H9 (cell line): Measurements from ENCODE around the gene HOXC13. TPM values are rescaled to one million over a fixed set of nuclear protein-coding genes. Genes with fewer than 3 reads are reported as not detected.

Experiments used
- DNase-seq: peaks from one replicate; pipeline ENCODE4 v3.0.0-alpha.2; 2017
- H2AFZ ChIP-seq: one replicate; pipeline ENCODE4 v1.6.1; 2013; ENCODE audit warnings: mild to moderate bottlenecking, low read length, control low read depth, moderate library complexity
- H2AK5ac ChIP-seq: 2 replicates; pipeline ENCODE4 v1.6.1; 2013; ENCODE audit warnings: low read length, control low read depth, mixed read lengths; ENCODE audit not compliant: insufficient read length
- H2BK120ac ChIP-seq: one replicate; pipeline ENCODE4 v1.6.1; 2013; ENCODE audit warnings: low read depth, mild to moderate bottlenecking, low read length, control low read depth, inconsistent platforms; ENCODE audit not compliant: poor library complexity, severe bottlenecking
- H2BK12ac ChIP-seq: 2 replicates; pipeline ENCODE4 v1.6.1; 2013; ENCODE audit warnings: low read length, control low read depth, mixed read lengths, low read depth; ENCODE audit not compliant: insufficient read length
- H2BK15ac ChIP-seq: 2 replicates; pipeline ENCODE4 v1.6.1; 2013; ENCODE audit warnings: low read depth, low read length, control low read depth
- H2BK20ac ChIP-seq: one replicate; pipeline ENCODE4 v1.6.1; 2013; ENCODE audit warnings: low read depth, mild to moderate bottlenecking, low read length, control low read depth, inconsistent platforms; ENCODE audit not compliant: poor library complexity, severe bottlenecking
- H2BK5ac ChIP-seq: 2 replicates; pipeline ENCODE4 v1.6.1; 2013; ENCODE audit warnings: low read length, control low read depth, mixed read lengths; ENCODE audit not compliant: insufficient read length
- H3K14ac ChIP-seq: 2 replicates; pipeline ENCODE4 v1.6.1; 2013; ENCODE audit warnings: low read length, control low read depth; ENCODE audit not compliant: insufficient read depth
- H3K18ac ChIP-seq: 2 replicates; pipeline ENCODE4 v1.6.1; 2013; ENCODE audit warnings: low read depth, mild to moderate bottlenecking, mixed read lengths, low read length, control low read depth; ENCODE audit not compliant: insufficient read length
- H3K23ac ChIP-seq: 2 replicates; pipeline ENCODE4 v1.6.1; 2013; ENCODE audit warnings: low read length, control low read depth, mixed read lengths, low read depth; ENCODE audit not compliant: insufficient read length
- H3K23me2 ChIP-seq: 2 replicates; pipeline ENCODE4 v1.6.1; 2013; ENCODE audit warnings: low read depth, mild to moderate bottlenecking, mixed read lengths, low read length, control low read depth; ENCODE audit not compliant: insufficient read length, poor library complexity, severe bottlenecking
- H3K27ac ChIP-seq: 2 replicates; pipeline ENCODE4 v1.5.1; 2013; ENCODE audit warnings: low read length, control low read depth, mixed read lengths, low read depth; ENCODE audit not compliant: insufficient read length
- H3K27me3 ChIP-seq: 2 replicates; pipeline ENCODE4 v1.6.1; 2013; ENCODE audit warnings: low read length, control low read depth, inconsistent platforms; ENCODE audit not compliant: insufficient read depth
- H3K4ac ChIP-seq: 2 replicates; pipeline ENCODE4 v1.6.1; 2013; ENCODE audit warnings: low read depth, mild to moderate bottlenecking, control low read depth, inconsistent platforms, low read length, moderate library complexity
- H3K4me1 ChIP-seq: 2 replicates; pipeline ENCODE4 v1.6.1; 2013; ENCODE audit warnings: low read length, control low read depth, inconsistent platforms; ENCODE audit not compliant: insufficient read depth
- H3K4me2 ChIP-seq: 2 replicates; pipeline ENCODE4 v1.6.1; 2013; ENCODE audit warnings: low read length, control low read depth, mixed read lengths; ENCODE audit not compliant: insufficient read length, insufficient read depth
- H3K56ac ChIP-seq: 2 replicates; pipeline ENCODE4 v1.6.1; 2013; ENCODE audit warnings: low read depth, mild to moderate bottlenecking, mixed read lengths, low read length, control low read depth; ENCODE audit not compliant: insufficient read length
- H3K79me1 ChIP-seq: 2 replicates; pipeline ENCODE4 v1.6.1; 2013; ENCODE audit warnings: low read depth, mild to moderate bottlenecking, moderate library complexity, low read length, control low read depth, inconsistent platforms; ENCODE audit not compliant: insufficient read depth, poor library complexity, severe bottlenecking
- H3K79me2 ChIP-seq: 2 replicates; pipeline ENCODE4 v1.6.1; 2013; ENCODE audit warnings: low read length, control low read depth, inconsistent platforms; ENCODE audit not compliant: insufficient read depth
- H3K9ac ChIP-seq: 2 replicates; pipeline ENCODE4 v1.6.1; 2013; ENCODE audit warnings: low read length, control low read depth, mixed read lengths; ENCODE audit not compliant: insufficient read length; ENCODE audit errors: extremely low read depth
- H3K9me3 ChIP-seq: one replicate; pipeline ENCODE4 v1.6.1; 2013; ENCODE audit warnings: low read depth, low read length, inconsistent platforms; ENCODE audit not compliant: control insufficient read depth
- H3T11ph ChIP-seq: one replicate; pipeline ENCODE4 v1.6.1; 2013; ENCODE audit warnings: mild to moderate bottlenecking, low read length, control low read depth, inconsistent platforms
- H4K20me1 ChIP-seq: one replicate; pipeline ENCODE4 v1.6.1; 2013; ENCODE audit not compliant: control insufficient read depth, insufficient read length, insufficient read depth
- H4K5ac ChIP-seq: 2 replicates; pipeline ENCODE4 v1.6.1; 2013; ENCODE audit warnings: low read depth, mild to moderate bottlenecking, mixed read lengths, low read length, control low read depth; ENCODE audit not compliant: insufficient read length
- H4K8ac ChIP-seq: replicated peaks from 2 replicates; pipeline ENCODE4 v1.6.1; 2013; ENCODE audit warnings: low read length, control low read depth, mixed read lengths, low read depth; ENCODE audit not compliant: insufficient read length
- H4K91ac ChIP-seq: 2 replicates; pipeline ENCODE4 v1.6.1; 2013; ENCODE audit warnings: low read depth, mild to moderate bottlenecking, moderate library complexity, mixed read lengths, low read length, control low read depth; ENCODE audit not compliant: insufficient read length
- H3K27ac Mint-ChIP-seq, 3 experiments: 2 replicates in 2 of 3; 3 replicates in 1 of 3; pipeline ENCODE4 v1.8.0; 2020 to 2021; ENCODE audit warnings: mixed read lengths in 3 of 3, mild to moderate bottlenecking in 1 of 3, moderate library complexity in 1 of 3
- H3K27me3 Mint-ChIP-seq: 2 replicates; pipeline ENCODE4 v1.8.0; 2021; ENCODE audit warnings: low read depth, mild to moderate bottlenecking, moderate library complexity, mixed read lengths
- H3K36me3 Mint-ChIP-seq, 3 experiments: 2 replicates in 2 of 3; 3 replicates in 1 of 3; pipeline ENCODE4 v1.8.0; 2020 to 2021; ENCODE audit warnings: low read depth in 3 of 3, mixed read lengths in 3 of 3; ENCODE audit not compliant: insufficient read depth in 1 of 3
- H3K4me1 Mint-ChIP-seq, 2 experiments: 2 replicates each; pipeline ENCODE4 v1.8.0; 2020; ENCODE audit warnings: mixed read lengths in 2 of 2
- H3K4me3 Mint-ChIP-seq, 2 experiments: 2 replicates in 1 of 2; 3 replicates in 1 of 2; pipeline ENCODE4 v1.8.0; 2020 to 2021; ENCODE audit warnings: mild to moderate bottlenecking in 2 of 2, mixed read lengths in 2 of 2, moderate library complexity in 1 of 2
- H3K9me3 Mint-ChIP-seq, 2 experiments: 2 replicates in 1 of 2; 3 replicates in 1 of 2; pipeline ENCODE4 v1.8.0; 2020; ENCODE audit warnings: mild to moderate bottlenecking in 2 of 2, mixed read lengths in 2 of 2, moderate library complexity in 1 of 2
- CTCF ChIP-seq: fragments of 200-600 bp; sonication (generic); conservative IDR thresholded peaks from 3 replicates; pipeline ENCODE4 v1.8.0; 2021; ENCODE audit warnings: antibody characterized with exemption, mild to moderate bottlenecking
- WGBS: extraction: QIAGEN DNeasy Blood & Tissue Kit; methylation state at CpG from one replicate; pipeline ENCODE4 v1.1.7; 2013; ENCODE audit warnings: missing lambda C conversion rate, low lambda C conversion rate, mixed read lengths; ENCODE audit not compliant: insufficient read length; ENCODE audit errors: extremely low coverage; 5-methylcytosine and 5-hydroxymethylcytosine counted together
- total RNA-seq: library from RNA; stranded (reverse); gene quantifications from 2 replicates; pipeline ENCODE4 v1.2.1, GENCODE V29; 2021

HOXC13 gene
- total RNA-seq, 1 experiment from 2014 or later, result not detected

DNA sequence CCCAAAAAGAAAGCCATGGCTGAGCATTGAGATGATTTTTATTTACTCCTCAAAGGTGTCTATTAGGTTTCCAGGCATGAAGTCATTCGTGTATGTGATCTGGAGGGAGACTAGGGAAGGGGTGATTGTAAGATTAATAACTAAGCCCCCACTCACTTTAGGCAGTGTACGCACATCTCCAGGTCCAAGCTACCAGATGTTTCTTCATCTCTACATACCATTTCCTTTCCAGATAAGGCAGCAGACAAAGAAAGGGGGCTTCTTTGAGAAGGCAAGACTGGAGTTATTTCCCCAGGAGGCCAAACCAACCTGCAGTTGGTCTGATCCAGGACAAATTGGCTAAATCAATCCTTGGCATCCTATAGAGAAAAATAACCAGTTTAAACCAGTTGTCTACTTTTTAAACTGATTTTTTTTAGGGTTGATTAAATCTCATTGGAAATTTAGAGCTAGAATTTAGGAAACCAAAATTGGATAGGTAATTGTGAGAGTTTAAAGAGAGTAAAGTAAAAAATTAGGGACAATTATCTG lies 3.9 kb downstream of the HOXC13 start:
- no peak overlapping the region for H4K91ac ChIP-seq
- H4K8ac ChIP-seq, result no peak overlapping the region
- H2AFZ ChIP-seq, result no peak overlapping the region
- H2BK20ac ChIP-seq, result no peak overlapping the region
- no peaks in the 10 kb centered on the region for H4K20me1 ChIP-seq
- H3K4me2 ChIP-seq, result no peak overlapping the region
- Mint-ChIP-seq H3K4me1 (peaks cover 0 to 16% of the 10 kb centered on the region in 2 experiments; a peak in 3 of 4 replicates), H3K27ac (no peak overlapping the region), H3K4me3 (no peak overlapping the region), H3K36me3 (no peaks in the 10 kb centered on the region), H3K27me3 (peaks cover 98% of the 10 kb centered on the region), H3K9me3 (peaks cover 0 to 4% of the 10 kb centered on the region in 2 experiments; a peak in 4 of 5 replicates)
- H3K56ac ChIP-seq, result no peak overlapping the region
- H3T11ph ChIP-seq, result no peak overlapping the region
- no peaks in the 10 kb centered on the region for H3K79me1 ChIP-seq
- WGBS, result no CpG with 5 or more reads among the region's 2 CpGs
- no peak overlapping the region for H3K14ac ChIP-seq
- TF ChIP-seq CTCF, result no peak
- no peak overlapping the region for H2BK12ac ChIP-seq
- H3K18ac ChIP-seq, result no peak overlapping the region
- H3K9ac ChIP-seq, result no peak overlapping the region
- no peak overlapping the region for H2AK5ac ChIP-seq
- no peak overlapping the region for H3K4ac ChIP-seq
- H3K27me3 ChIP-seq, result peaks cover 91% of the 10 kb centered on the region
- H3K27ac ChIP-seq, result no peak overlapping the region
- H4K5ac ChIP-seq, result no peak overlapping the region
- H2BK120ac ChIP-seq, result no peak overlapping the region
- DNase-seq, result no peak
- H3K79me2 ChIP-seq, result no peaks in the 10 kb centered on the region
- H3K4me1 ChIP-seq, result no peaks in the 10 kb centered on the region
- no peaks in the 10 kb centered on the region for H3K9me3 ChIP-seq
- no peak overlapping the region for H3K23ac ChIP-seq
- H2BK5ac ChIP-seq, result no peak overlapping the region
- no peaks in the 10 kb centered on the region for H3K23me2 ChIP-seq
- H2BK15ac ChIP-seq, result no peak overlapping the region
